ENCODE measurements around the gene CCDC57.

The CCDC57 gene

DNA sequence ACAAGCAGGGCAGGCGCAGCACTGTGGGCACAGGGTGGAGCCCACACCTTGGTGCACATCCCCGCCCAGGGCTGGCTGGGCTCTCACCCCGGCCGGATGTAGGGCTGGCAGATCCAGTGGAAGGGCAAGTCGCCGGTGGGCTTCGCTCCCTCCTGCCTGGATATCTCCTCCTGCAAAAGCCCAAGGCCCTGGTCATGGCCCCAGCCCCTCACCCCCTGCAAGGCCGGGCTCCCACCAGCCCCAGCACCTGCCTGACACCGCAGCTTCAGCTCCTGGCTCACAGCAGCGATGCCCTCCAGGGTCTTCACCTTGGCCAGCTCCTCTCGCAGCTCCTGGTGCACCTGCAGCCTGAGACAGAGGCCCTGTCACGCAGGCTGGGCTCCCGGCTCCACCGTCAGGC lies 152.0 kb downstream of the CCDC57 start:
- Histone ChIP-seq H3K4me2 (ENCODE audit: low read depth, low read length, poor library complexity, severe bottlenecking) (no peak overlapping the region), H3K9me2 (replicated peaks; ENCODE audit: insufficient read depth, low read length) (no peaks in the 10 kb centered on the region), H3K9me3 (ENCODE audit: insufficient read depth, low read length) (no peaks in the 10 kb centered on the region), H3K27ac (ENCODE audit: low read depth, low read length) (no peak overlapping the region), H3K4me3 (ENCODE audit: insufficient read depth, low read length, poor library complexity, severe bottlenecking) (no peak overlapping the region), H2AFZ (ENCODE audit: low read depth, low read length, severe bottlenecking) (no peak overlapping the region), H4K20me1 (ENCODE audit: low read depth, low read length) (no peaks in the 10 kb centered on the region), H3K9ac (ENCODE audit: low read length) (no peak overlapping the region), H3F3A (ENCODE audit: insufficient read depth) (no peaks in the 10 kb centered on the region), H3K36me3 (ENCODE audit: low read length) (no peaks in the 10 kb centered on the region), H3K79me2 (ENCODE audit: insufficient read depth, low read length) (peaks cover 8% of the 10 kb centered on the region; the same call in 1 of the 2 replicates), H3K27me3 (ENCODE audit: low read length) (no peaks in the 10 kb centered on the region)
- no peak for TF ChIP-seq EZH2phosphoT487 (conservative IDR thresholded peaks at IDR 0.05; ENCODE audit: low read length)
- TF ChIP-seq, protein P1, sequence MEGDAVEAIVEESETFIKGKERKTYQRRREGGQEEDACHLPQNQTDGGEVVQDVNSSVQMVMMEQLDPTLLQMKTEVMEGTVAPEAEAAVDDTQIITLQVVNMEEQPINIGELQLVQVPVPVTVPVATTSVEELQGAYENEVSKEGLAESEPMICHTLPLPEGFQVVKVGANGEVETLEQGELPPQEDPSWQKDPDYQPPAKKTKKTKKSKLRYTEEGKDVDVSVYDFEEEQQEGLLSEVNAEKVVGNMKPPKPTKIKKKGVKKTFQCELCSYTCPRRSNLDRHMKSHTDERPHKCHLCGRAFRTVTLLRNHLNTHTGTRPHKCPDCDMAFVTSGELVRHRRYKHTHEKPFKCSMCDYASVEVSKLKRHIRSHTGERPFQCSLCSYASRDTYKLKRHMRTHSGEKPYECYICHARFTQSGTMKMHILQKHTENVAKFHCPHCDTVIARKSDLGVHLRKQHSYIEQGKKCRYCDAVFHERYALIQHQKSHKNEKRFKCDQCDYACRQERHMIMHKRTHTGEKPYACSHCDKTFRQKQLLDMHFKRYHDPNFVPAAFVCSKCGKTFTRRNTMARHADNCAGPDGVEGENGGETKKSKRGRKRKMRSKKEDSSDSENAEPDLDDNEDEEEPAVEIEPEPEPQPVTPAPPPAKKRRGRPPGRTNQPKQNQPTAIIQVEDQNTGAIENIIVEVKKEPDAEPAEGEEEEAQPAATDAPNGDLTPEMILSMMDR (IDR thresholded peaks at IDR 0.05; ENCODE audit: insufficient read depth, low read length, poor library complexity, severe bottlenecking), result no peak

- Histone ChIP-seq H3K79me2 (ENCODE audit: insufficient read depth, low read length) (peaks cover 3% of the 10 kb centered on the region; the same call in 1 of the 2 replicates), H3K9me2 (replicated peaks; ENCODE audit: insufficient read depth, low read length) (no peaks in the 10 kb centered on the region), H4K20me1 (ENCODE audit: low read depth, low read length) (no peaks in the 10 kb centered on the region), H3K4me2 (ENCODE audit: low read depth, low read length, poor library complexity, severe bottlenecking) (no peak overlapping the region), H3K27me3 (ENCODE audit: low read length) (no peaks in the 10 kb centered on the region), H3K9me3 (ENCODE audit: insufficient read depth, low read length) (no peaks in the 10 kb centered on the region), H3K9ac (ENCODE audit: low read length) (no peak overlapping the region), H3K4me3 (ENCODE audit: insufficient read depth, low read length, poor library complexity, severe bottlenecking) (no peak overlapping the region), H3F3A (ENCODE audit: insufficient read depth) (no peaks in the 10 kb centered on the region), H2AFZ (ENCODE audit: low read depth, low read length, severe bottlenecking) (no peak overlapping the region), H3K36me3 (ENCODE audit: low read length) (no peaks in the 10 kb centered on the region), H3K27ac (ENCODE audit: low read depth, low read length) (no peak overlapping the region)
- TF ChIP-seq EZH2phosphoT487 (conservative IDR thresholded peaks at IDR 0.05; ENCODE audit: low read length), result no peak
- TF ChIP-seq, protein P1 (IDR thresholded peaks at IDR 0.05; ENCODE audit: insufficient read depth, low read length, poor library complexity, severe bottlenecking), result no peak
Observed at GRCh38 chr17:82060001-82060380, 152.7 kb downstream of the CCDC57 start.

DNA sequence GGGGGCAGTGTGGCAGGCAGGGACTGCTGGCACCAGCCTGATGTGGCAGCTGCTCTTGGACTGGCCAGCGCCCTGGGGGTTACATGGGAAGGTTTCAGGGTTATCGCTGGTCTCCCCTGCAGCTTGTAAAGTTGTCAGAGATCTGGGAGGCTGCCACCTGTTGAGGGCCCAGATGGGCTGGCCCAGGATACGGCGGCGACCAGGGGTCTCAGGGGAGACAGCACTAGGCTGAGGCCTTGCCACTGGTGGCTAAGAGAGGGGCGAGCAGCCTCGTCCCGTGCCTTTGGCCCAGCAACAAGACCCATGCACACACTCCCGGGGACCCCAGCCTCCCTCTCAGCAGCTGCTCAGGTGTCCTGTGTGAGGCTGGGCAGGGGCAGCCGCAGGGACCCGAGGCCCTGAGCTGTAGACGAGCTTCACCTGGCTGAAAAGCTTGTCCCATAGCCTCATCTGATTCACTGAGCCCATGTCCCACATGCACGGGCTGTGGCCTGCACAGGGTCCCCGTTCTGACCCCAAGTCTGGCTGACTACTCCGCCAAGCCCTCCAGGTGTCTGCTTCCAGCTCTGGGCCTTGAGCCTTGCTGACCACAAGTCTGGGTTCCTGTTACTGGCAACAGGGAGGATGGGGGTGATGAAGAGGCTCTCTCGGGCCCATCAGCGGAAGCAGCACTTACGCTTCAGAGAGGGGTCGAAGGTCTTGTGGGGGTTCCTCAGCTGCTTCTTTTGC lies 153.2 kb downstream of the CCDC57 start:
- H2AFZ ChIP-seq (ENCODE audit: low read depth, low read length, severe bottlenecking), result no peak overlapping the region
- no peak overlapping the region for H3K4me2 ChIP-seq (ENCODE audit: low read depth, low read length, poor library complexity, severe bottlenecking)
- no peaks in the 10 kb centered on the region for H3K79me2 ChIP-seq (ENCODE audit: insufficient read depth, low read length)
- H3K36me3 ChIP-seq (ENCODE audit: low read length), result no peaks in the 10 kb centered on the region
- H3K4me3 ChIP-seq (ENCODE audit: insufficient read depth, low read length, poor library complexity, severe bottlenecking), result no peak overlapping the region
- no peaks in the 10 kb centered on the region for H3K9me3 ChIP-seq (ENCODE audit: insufficient read depth, low read length)
- no peak overlapping the region for H3K9ac ChIP-seq (ENCODE audit: low read length)
- no peaks in the 10 kb centered on the region for H3K27me3 ChIP-seq (ENCODE audit: low read length)
- no peaks in the 10 kb centered on the region for H3F3A ChIP-seq (ENCODE audit: insufficient read depth)
- no peaks in the 10 kb centered on the region for H3K9me2 ChIP-seq (replicated peaks; ENCODE audit: insufficient read depth, low read length)
- no peaks in the 10 kb centered on the region for H4K20me1 ChIP-seq (ENCODE audit: low read depth, low read length)
- H3K27ac ChIP-seq (ENCODE audit: low read depth, low read length), result no peak overlapping the region
- TF ChIP-seq, protein P1 (IDR thresholded peaks at IDR 0.05; ENCODE audit: insufficient read depth, low read length, poor library complexity, severe bottlenecking), result no peak
- no peak for TF ChIP-seq EZH2phosphoT487 (conservative IDR thresholded peaks at IDR 0.05; ENCODE audit: low read length)

Data from SU-DHL-6 (cell line).